HG03175 (cell line): ENCODE measurements around the gene PXMP2.
"Not testable (repeated sequence)": the region's sequence is repeated elsewhere in the genome, so short reads cannot be mapped to it uniquely, and the experiment has no call there.

Experiments
- ATAC-seq: cut with Tn5 transposase; IDR thresholded peaks from one replicate; pipeline ENCODE4 v1.9.1; 2021; ENCODE audit warnings: mild to moderate bottlenecking, moderate library complexity; ENCODE audit not compliant: unreplicated experiment

Gene PXMP2

DNA sequence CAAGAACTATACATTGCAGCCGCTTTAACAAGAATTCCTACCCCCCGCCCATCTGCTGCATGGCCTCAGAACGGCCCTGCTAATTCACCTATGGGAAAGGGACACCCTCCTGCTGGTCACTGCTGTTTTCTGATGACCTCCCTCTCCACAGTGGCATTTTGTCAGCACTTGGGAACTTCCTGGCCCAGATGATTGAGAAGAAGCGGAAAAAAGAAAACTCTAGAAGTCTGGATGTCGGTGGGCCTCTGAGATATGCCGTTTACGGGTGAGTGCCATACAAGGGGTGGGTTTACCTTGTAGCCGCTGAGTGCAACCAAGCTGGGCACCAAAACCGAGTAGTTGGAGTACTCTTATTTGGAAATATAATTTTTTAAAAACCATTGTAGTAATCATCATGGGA lies 2.7 kb downstream of the PXMP2 start:
- no peak for ATAC-seq

DNA sequence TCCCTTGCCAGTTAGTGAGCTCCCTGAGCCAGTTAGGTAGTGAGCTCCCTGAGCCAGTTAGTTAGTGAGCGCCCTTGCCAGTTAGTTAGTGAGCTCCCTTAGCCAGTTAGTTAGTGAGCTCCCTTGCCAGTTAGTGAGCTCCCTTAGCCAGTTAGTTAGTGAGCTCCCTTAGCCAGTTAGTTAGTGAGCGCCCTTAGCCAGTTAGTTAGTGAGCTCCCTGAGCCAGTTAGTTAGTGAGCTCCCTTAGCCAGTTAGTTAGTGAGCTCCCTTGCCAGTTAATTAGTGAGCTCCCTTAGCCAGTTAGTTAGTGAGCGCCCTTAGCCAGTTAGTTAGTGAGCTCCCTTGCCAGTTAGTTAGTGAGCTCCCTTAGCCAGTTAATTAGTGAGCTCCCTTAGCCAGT lies 4.6 kb downstream of the PXMP2 start:
- ATAC-seq = not testable (repeated sequence)

GRCh38 chr12:132694888-132695287 lies 7.5 kb downstream of the PXMP2 start:
- ATAC-seq = not testable (repeated sequence)

DNA sequence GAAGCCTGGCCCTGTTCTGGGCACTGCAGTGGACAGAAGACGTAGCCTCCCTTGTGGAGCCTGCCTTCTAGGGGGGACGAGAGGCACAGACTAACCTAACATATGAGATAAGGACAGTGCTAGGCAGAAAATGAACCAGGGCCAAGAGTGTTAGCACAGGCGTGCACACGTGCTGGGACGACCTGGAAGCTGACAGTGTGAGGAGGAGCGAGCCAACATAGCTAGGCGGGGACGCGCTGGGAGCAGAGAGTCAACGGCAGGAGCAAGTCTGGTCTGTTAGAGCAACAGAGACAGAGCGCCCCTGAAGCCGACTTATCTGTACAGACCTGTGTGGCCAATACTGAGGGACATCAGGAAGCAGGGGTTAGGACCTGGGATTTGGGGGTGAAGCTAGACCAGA lies 8.0 kb downstream of the PXMP2 start:
- ATAC-seq = no peak

- no peak for ATAC-seq
Observed at GRCh38 chr12:132698341-132698740, 11.0 kb downstream of the PXMP2 start.

DNA sequence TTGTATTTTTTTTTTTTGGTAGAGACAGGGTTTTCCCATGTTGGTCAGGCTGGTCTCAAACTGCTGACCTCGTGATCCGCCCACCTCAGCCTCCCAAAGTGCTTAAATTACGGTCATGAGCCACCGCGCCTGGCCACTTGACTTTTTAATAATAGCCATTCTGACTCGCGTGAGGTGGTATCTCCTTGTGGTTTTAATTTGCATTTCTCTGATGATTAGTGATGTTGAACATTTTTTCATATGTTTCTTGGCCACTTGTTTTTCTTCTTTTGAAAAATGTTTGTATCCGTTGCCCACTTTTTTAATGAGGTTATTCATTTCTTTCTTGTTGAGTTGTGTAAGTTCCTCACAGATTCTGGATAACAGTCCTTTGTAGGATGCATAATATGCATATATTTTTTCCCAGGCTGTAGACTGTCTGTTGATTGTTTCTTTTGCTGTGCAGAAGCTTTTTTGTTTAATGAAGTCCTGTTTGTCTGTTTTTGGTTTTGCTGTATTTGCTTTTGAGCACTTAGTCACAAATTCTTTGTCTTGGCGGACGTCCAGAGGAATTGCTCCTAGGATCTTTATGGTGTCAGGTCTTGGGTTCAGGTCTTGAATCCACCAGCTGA lies 12.9 kb downstream of the PXMP2 start:
- no peak for ATAC-seq

GRCh38 chr12:132702640-132703039 lies 15.3 kb downstream of the PXMP2 start:
- ATAC-seq = no peak

- no peak for ATAC-seq
Observed at GRCh38 chr12:132703641-132704040, 16.3 kb downstream of the PXMP2 start.

DNA sequence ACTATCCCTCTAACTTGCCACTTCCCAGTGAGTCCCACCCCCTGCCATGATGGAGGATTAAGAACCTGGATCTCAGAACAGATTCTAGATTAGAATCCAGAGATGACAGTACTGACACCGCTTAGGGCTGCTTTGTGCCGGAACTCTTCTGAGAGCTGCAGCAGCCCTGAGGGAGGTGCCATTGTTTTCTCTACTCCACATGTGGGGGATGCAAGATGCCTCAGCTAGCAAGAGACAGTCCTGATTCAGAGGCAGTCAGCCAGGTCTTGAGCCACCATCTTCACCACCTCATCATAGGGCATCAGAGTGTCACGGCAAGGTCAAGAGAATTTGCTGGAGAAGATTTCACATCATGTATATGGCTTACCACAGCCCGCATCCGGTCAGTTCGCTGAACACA lies 19.9 kb downstream of the PXMP2 start:
- ATAC-seq = no peak

- ATAC-seq = no peak
Observed at GRCh38 chr12:132708150-132708549, 20.8 kb downstream of the PXMP2 start.

DNA sequence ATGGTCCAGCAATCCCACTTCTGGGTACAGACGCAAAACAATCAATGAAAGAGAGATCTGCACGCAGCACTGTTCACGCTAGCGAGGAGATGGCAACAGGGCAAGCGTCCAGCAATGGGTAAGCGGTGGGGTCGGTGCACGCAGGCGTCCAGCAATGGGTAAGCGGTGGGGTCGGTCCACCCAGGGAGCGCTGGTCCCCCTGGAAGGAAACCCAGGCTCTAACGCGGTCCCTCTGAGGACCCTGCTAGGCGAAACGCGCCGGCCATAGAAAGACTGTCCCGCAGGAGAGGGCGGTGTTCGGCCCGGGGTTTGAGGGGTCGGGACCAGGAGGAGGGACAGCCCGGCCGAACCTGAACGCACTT lies 22.6 kb downstream of the PXMP2 start:
- peak; percentile 22 for ATAC-seq

GRCh38 chr12:132710405-132711079 lies 23.2 kb downstream of the PXMP2 start, which contains the start of gene PGAM5:
Gene PGAM5, plus strand, starts transcription at chr12:132710842. Its CDS starts 35 bp downstream, at chr12:132710877.
- peak; percentile 89 for ATAC-seq

- peak; percentile 21 for ATAC-seq
Observed at GRCh38 chr12:132711080-132711843, 23.9 kb downstream of the PXMP2 start.

GRCh38 chr12:132713123-132713522 lies 25.7 kb downstream of the PXMP2 start:
- ATAC-seq = no peak

DNA sequence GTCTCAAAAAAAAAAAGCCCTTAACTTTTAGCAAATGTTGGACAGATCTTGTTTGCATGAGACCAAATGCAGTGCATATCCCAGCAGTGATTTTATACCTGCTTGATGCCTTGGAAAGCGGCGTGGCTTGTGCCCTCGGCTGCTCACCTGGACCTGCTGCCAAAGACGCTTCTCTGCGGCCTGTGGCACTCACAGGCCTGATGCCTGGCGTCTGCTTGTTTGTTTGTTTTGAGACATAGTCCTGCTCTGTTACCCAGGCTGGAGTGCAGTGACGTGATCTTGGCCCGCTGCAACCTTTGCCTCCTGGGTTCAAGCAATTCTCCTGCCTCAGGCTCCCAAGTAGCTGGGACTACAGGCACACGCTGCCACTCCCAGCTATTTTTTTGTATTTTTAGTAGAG lies 28.5 kb downstream of the PXMP2 start:
- ATAC-seq = no peak

DNA sequence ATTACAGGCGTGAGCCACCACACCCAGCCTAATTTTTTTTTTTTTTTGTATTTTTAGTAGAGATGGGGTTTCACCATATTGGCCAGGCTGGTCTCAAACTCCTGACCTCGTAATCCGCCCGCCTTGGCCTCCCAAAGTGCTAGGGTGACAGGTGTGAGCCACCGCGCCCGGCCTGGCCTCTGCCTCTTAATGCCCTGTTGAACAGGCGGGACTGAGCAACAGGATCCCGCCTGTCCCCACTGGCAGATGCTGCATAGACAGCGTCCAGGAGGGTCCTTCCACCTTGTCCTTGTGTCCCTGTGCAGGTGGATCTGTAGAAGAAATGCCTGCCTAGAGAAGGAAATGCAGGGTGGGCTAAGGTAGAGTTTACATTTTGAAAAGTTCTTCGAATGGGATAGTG lies 29.0 kb downstream of the PXMP2 start:
- ATAC-seq = no peak

DNA sequence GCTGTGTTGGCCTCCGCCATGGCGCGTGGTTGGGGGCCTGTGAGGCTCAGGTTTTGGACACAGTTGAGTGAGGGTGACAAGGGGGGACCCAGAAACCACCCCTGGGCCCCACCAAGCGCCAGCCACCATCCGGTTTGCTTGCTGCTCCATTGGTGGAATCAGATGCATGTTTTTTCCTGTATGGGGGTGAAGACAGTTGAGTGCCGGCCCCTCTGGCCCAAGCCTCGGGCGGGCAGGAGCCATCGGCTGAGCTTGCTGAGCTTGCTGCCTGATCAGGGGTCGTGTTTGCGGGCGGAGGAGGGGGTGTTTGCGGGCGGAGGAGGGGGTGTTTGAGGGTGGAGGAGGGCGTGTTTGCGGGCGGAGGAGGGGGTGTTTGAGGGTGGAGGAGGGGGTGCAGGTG lies 29.6 kb downstream of the PXMP2 start:
- ATAC-seq = no peak

DNA sequence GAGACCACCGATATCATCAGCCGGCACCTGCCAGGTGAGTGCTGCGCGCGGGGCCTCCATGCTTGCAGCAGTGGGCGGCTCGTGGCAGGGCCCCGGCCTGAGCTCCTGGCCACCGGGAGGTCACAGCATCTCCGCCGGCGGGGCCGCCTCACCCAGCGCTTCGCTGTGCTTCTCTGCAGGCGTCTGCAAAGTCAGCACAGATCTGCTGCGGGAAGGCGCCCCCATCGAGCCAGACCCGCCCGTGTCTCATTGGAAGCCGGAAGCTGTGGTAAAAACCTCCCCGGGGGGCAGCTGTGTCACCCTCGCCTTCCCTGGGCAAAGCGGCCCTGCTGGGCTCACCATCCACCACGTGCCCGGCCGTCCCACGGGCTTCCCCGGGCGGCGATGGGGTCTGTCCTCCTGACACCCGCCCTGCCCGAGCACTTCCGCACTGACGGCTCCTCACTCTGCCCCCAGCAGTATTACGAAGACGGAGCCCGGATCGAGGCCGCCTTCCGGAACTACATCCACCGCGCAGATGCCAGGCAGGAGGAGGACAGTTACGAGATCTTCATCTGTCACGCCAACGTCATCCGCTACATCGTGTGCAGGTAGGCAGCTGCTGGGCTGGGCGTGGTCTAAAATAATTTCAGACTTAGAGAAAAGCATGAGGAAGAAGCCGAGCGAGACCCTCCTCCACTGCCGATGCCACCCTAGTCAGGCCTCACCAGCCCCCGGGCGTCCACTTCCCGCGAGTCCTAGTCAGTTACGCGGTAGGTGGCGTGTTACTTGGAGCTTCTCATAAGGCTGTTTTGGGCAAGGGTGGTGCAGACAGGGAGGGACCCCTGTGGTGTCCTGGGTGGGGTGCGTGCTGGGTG lies 30.4 kb downstream of the PXMP2 start:
- ATAC-seq = no peak

DNA sequence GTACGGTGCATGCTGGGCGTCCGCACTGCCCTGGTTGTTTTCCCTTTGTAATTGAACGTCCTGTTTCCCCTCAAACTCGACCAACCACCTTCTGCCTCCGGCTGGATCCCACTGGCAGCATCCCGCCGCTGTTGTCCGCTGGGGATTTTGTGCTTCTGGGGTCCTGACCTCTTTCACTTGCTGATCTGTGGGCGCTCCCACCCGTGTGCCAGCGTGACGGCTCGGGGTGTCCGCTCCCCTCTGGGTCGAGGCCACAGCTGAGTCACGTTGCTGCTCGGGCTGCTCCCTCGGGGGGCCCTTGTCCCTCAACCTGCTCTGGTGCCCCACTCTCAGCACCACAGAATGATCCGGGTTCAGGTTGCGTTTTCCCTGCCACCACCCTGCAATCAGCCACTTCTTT lies 31.3 kb downstream of the PXMP2 start:
- ATAC-seq = no peak

- ATAC-seq = no peak
Observed at GRCh38 chr12:132719141-132719953, 32.0 kb downstream of the PXMP2 start.
